ENCODE measurements around the gene ZNF718.
"Not testable (repeated sequence)": the region's sequence is repeated elsewhere in the genome, so short reads cannot be mapped to it uniquely, and the experiment has no call there.

Gene ZNF718

DNA sequence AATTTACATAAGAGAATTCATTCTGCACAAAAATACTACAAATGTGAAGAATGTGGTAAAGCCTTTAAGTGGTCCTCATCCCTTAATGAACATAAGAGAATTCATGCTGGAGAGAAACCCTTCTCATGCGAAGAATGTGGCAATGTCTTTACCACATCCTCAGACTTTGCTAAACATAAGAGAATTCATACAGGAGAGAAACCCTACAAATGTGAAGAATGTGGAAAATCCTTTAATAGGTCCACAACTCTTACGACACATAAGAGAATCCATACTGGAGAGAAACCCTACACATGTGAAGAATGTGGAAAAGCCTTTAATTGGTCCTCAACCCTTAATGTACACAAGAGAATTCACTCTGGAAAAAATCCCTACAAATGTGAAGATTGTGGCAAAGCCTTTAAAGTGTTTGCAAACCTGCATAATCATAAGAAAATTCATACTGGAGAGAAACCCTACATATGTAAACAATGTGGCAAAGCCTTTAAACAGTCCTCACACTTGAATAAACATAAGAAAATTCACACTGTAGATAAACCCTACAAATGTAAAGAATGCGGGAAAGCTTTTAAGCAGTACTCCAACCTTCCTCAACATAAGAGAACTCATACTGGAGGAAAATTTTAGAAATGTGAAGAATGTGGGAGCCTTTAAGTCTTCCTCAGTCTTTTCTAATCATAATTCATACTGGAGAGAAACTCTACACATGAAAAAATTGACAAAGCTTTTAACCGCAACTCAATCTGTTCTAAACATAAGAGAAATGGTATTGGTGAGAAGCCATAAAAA lies 37.4 kb downstream of the ZNF718 start:
- no peak for DNase-seq

DNA sequence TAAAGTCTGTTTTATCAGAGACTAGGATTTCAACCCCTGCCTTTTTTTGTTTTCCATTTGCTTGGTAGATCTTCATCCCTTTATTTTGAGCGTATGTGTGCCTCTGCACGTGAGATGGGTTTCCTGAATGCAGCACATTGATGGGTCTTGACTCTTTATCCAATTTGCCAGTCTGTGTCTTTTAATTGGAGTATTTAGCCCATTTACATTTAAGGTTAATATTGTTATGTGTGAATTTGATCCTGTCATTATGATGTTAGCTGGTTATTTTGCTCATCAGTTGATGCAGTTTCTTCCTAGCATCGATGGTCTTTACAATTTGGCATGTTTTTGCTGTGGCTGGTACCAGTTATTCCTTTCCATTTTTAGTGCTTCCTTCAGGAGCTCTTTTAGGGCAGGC lies 45.3 kb downstream of the ZNF718 start:
- not testable (repeated sequence) for DNase-seq

DNA sequence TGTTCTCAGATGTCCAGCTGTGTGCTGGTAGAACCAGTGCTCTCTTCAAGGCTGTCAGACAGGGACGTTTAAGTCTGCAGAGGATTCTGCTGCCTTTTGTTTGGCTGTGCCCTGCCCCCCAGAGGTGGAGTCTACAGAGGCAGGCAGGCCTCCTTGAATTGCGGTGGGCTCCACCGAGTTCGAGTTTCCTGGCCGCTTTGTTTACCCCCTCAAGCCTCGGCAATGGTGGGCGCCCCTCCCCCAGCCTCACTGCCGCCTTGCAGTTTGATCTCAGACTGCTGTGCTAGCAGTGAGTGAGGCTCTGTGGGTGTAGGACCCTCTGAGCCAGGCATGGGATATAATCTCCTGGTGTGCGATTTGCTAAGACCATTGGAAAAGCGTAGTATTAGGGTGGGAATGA lies 47.0 kb downstream of the ZNF718 start:
- not testable (repeated sequence) for DNase-seq

DNA sequence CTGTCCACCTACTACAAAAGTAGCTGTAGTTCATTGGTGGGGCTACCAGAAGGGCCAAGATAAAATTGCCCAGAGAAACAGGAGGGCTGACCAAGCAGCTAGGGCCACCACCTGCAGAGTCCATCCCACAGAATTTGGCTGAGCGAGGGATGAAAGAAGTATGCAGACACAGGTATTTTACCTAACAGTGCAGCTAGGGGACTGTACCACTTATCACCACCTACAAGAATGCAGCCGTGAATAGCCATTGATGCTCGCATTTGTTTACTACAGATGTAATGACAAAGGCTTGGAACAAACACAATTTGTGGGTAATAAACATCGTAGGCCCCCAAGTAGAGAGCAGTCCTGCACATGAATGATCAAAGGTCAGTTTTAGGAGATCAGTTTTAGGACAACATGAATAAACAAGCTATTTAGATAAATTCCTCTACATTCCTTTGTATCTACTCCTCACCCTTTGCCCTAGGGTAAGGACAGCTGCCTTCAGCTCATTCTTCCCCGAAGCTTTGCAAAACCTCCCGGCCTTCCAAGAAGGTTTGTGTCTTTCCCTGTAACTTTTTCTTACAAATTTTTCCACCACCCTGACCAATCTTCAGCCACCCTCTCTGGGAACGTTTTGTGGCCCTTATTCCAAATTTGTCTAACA lies 49.5 kb downstream of the ZNF718 start:
- no peak for DNase-seq

DNA sequence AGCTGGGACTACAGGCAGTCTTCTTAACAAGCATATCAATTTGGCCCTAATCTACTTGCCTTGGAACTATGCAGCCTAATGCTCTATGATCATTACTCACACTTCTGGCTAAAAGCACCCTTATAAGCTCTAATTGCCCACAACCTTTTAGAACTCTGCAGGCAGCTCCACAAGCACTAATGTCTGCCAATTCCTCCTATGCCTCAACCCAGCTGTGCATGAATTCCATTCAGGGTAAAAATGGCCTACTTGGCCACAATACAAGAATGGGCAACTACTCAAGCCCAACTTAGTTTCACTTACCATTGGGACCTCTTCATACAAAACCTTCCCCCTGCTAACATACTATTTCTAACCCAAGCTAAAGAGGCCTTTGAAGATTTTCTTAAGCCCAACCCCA lies 51.7 kb downstream of the ZNF718 start:
- DNase-seq, result no peak

DNA sequence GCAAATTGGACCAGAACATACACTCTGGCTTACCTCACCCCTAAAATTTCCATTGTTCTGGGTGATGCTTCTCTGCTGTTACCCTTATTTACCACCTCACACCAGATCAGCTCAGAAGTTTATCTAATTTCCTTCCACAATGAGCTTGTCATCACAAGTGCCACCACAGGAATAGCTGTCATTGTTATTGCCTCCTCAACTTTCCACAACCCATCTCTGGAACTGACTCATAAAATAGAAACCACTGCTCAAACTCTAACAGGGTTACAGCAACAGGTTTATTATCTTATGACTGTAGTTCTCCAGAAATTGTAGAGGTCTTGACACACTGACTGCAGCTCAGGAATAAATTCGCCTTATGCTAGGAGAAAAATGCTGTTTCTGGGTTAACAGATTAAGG lies 52.7 kb downstream of the ZNF718 start:
- no peak for DNase-seq

DNA sequence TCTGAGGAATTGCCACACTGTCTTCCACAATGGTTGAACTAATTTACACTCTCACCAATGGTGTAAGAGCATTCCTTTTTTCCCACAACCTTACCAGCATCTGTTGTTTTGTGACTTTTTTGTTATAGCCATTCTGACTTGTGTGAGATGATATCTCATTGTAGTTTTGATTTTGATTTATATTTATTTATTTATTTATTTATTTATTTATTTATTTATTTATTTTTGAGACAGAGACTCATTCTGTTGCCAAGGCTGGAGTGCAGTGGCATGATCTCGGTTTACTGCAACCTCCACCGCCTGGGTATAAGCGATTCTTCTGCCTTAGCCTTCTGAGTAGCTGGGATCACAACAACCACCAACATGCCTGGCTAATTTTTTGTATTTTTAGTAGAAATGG lies 57.9 kb downstream of the ZNF718 start:
- DNase-seq, result not testable (repeated sequence)

DNA sequence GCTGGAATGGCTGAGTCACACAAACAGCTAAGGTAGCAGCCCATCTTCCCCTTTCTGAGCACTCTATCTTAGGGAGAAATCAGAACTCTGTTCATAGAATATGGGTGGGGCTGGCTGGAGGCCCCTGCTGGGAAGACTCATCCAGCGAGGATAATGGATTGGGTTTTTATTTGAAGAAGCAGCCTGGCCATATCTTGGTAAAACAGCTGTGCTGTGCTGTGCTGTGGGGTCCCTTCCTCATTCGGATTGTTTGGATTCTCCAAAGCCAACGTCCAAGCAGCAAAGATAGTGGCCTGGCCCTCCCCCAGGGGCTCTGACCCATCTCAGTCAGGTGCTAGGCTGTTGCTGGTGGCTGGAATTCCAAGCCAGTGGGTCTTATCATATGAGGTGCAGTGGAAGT lies 63.8 kb downstream of the ZNF718 start:
- no peak for DNase-seq

DNA sequence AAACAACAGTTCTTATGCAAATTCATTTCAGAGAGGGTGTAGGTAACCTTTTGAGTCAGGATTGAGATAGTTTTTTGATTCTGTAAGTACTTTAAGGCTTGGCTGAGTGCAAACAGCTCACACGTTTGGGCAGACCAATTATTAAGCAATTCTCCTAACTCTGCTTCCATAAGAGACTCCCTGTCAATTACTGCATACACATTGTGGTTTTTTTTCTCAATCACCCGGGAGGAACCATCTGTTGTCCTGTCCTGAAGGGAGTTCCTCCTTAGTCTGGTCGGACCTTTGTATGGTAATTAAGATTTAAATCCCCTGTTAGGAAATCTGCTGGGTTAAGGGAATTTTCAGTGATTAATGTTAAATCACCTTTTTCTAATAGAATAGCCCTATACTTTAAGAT lies 70.9 kb downstream of the ZNF718 start:
- not testable (repeated sequence) for DNase-seq

DNA sequence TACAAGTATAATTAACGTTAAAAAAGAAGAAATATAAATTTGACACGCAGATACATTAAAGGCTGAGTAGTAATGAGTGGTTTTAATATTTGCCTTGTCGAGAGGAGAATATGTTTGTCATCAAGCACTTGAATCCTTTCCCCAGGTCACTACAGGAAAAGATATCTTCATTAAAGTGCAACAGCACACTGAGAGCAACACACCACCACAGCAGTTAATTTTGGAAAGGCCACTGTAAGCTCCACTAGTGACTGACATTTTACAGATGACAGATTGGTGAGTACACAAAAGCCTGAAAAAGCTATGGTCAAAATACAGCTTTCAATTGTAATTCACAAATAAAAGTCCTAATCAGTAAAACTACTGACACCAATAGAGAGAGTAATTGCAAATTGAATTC lies 76.6 kb downstream of the ZNF718 start:
- no peak for DNase-seq

DNA sequence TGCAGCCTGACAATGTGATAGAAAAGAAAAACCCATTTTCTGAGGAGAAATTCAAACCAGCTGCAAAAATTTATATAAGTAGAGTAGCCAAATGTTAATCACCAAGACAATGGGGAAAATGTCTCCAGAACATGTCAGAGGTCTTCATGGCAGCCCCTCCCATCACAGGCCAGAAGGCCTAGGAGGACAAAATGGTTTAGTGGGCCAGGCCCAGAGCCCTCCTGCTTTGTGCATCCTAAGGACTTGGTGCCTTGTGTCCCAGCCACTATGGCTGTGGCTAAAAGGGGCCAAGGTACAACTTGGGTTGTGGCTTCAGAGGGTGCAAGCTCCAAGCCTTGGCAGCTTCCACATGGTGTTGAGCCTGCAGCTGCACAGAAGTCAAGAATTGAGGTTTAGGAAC lies 78.5 kb downstream of the ZNF718 start:
- DNase-seq, result not testable (repeated sequence)

DNA sequence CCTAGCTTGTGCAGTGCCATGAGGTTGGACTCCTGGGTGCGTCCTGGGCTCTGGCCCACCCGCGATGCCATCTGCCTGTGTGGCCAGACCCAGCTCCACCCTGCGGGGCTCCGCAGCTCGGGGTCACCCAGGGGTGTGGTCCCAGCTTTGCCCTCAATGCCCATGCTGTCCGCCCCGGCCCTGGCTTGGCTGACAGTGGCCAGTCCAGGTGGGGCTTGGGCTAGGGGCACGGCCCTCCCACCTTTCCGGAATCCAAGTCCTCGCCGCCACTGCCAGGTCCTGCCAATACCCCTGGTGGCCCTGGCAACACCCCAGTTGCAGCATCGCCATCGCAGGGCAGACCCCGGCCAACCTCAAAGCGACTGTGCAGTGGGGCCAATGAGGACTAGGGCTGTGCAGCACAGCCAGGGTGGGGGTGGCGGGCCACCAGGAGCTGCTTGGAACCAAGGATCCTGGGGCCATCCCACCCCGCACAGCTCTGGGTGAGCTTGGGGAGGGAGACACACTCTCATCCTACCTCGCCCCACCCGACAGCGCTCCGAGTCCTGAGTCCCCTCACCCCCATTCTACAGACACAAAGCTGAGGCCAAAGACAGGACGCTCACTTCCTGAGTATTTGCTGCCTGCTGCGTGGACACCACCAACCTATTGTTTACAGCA lies 80.9 kb downstream of the ZNF718 start:
- DNase-seq, result no peak

DNA sequence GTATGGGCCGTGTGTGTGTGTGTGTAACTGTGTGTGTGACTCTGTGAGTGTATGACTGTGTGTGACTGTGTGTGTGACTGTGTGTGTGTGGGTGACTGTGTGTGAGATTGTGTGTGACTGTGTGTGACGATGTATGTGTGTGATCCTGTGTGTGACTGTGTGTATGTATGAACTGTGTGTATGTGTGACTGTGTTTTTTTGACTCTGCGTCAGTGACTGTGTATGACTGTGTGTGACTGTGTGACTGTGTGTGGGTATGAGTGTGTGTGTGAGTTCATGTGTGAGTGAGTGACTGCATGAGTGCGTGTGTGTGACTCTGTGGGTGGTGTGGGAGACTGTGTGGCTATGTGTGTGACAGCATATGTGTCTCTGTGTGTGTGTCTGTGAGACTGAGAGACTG lies 81.8 kb downstream of the ZNF718 start:
- DNase-seq, result no peak

DNA sequence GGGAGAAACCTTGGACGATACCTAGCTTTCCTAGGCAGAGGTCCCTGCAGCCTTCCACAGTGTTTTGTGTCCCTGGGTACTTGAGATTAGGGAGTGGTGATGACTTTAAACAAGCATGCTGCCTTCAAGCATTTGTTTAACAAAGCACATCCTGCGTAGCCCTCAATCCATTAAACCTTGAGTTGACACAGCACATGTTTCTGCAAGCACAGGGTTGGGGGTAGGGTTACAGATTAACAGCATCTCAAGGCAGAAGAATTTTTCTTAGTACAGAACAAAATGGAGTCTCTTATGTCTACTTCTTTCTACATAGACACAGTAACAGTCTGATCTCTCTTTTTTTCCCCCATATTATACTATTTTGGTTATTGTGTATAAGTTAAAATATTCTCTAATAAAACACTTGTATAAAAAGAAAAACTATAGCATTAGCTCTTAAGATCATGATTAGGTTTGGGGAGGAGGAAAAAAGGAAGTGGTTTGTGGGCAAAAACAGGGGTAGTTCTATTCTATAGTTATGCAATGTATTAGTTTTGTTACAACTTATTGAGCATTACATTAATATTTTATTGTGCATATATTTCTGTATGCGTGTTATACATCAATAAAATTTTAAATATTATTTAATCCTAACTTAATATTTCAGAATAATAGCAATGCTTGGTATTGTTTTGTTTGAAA lies 84.3 kb downstream of the ZNF718 start:
- DNase-seq, result not testable (repeated sequence)

DNA sequence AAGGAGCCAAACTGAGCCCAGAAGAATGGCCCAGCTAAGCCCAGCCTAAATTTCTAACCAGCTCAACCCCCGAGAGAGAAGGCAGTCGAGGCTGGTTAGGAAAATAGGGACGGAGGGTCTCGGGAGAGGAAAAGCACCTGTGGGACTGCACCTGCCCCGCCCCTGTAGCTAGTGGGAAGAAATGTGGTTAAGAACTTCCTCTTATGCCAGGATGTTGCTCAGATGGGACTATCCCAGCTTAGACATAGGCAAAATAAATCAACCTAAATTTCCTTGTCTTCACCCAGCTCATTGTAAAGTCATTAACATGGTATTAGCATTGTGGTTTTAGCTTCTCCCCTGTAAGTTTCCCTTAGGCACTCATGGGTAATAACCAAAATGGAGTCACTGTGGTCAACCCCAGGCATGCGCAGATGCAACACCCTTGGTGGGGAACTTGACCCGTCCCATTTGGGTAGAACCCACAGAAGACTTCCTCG lies 86.8 kb downstream of the ZNF718 start:
- DNase-seq, result no peak

DNA sequence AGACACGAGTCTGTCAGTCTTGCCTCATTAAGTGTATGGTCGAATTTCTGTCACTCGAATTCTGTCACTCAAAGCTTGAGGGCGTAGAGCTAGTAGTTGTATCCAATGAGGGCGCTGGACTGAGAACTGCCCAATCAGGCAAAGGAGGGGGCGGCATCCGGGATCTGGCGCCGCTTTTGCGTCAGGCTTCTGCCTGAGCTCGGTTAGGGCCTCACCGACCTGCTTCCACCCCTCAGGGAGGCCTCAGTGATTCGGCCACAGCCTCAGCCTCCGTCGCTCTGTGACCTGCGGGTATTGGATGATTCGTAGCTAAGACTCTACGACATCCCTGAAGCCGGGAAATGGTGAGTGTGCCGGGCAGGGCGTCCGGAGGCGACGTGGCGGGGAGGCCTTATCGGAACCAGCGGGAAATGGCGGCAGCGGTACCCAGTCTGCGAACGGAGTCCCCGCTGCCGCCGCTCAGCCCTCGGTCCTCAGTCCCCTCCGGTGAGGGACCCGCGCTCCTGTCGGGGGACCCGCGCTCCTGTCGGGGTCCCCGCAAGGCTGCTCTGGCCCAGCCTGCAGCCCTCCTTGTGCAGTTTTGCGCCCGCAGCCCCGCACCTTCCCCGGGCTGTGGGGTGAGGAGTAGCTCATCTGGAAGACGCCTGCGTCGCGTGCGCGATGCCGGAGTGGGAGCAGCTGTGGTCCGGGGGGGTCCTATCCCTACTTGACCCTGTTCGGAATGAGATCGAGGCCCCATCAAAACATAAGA lies 88.3 kb downstream of the ZNF718 start:
- DNase-seq, result peak; percentile 87

DNA sequence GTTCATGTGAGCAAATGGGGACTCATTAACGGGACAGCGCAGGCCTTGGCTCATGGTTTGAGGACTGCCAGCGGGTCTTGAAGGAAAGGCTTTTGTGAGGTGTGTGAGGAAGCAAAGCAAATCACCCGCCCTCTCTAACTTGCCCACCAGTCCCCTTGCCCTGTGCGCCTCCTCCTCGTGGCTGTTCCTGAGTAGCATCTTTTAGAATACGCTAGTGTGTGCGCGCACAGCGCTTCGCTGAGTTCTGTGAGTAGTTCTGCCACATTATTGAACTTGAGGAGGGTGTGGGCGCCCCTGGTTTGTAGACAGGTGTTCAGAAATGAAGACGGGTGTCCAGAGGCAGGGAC lies 88.9 kb downstream of the ZNF718 start:
- peak; percentile 35 for DNase-seq

Data from EL (cell line).